Activated T-cell treated with anti-CD3 and anti-CD28 coated beads, Interleukin-2, amount 50 U/mL, for 72 hours (primary cell): ENCODE results near the gene CACNA2D3. TPM values are rescaled to one million over a fixed set of nuclear protein-coding genes. Genes with fewer than 3 reads are reported as not detected.
"Not testable (repeated sequence)": the region's sequence is repeated elsewhere in the genome, so short reads cannot be mapped to it uniquely, and the experiment has no call there.

Experiments used
- ATAC-seq, 2 donors: fragments of 150-1000 bp; cut with Tn5 transposase; replicated peaks in 1 of 2; 2 replicates each; pipeline ENCODE4 v1.10.0; 2021; ENCODE audit warnings: moderate library complexity in 2 of 2, mild to moderate bottlenecking in 1 of 2
- DNase-seq, 2 donors: peaks; one replicate each; pipeline ENCODE4 v3.0.0; 2021 to 2022; ENCODE audit warnings: mixed read lengths in 1 of 2
- H3K27ac Mint-ChIP-seq: one replicate; pipeline ENCODE4 v1.8.0; 2022; ENCODE audit warnings: mild to moderate bottlenecking, moderate library complexity, mixed read lengths
- H3K27me3 Mint-ChIP-seq: one replicate; pipeline ENCODE4 v1.8.0; 2022; ENCODE audit warnings: low read depth, mixed read lengths
- H3K36me3 Mint-ChIP-seq, 2 donors: one replicate each; pipeline ENCODE4 v1.8.0; 2022; ENCODE audit warnings: mixed read lengths in 2 of 2, mild to moderate bottlenecking in 1 of 2; ENCODE audit not compliant: insufficient read depth in 2 of 2
- H3K4me1 Mint-ChIP-seq: one replicate; pipeline ENCODE4 v1.8.0; 2022; ENCODE audit warnings: low read depth, mixed read lengths
- H3K4me3 Mint-ChIP-seq, 2 donors: one replicate each; pipeline ENCODE4 v1.8.0; 2022; ENCODE audit warnings: mild to moderate bottlenecking in 2 of 2, mixed read lengths in 2 of 2, moderate library complexity in 2 of 2
- H3K9me3 Mint-ChIP-seq, 2 donors: one replicate each; pipeline ENCODE4 v1.8.0; 2022; ENCODE audit warnings: mixed read lengths in 2 of 2
- total RNA-seq, 2 donors: library from RNA; stranded (reverse); gene quantifications; one replicate each; pipeline ENCODE4 v1.2.3, GENCODE V29; 2022

The CACNA2D3 gene
- total RNA-seq, 2 donors from 2014 or later: not detected

DNA sequence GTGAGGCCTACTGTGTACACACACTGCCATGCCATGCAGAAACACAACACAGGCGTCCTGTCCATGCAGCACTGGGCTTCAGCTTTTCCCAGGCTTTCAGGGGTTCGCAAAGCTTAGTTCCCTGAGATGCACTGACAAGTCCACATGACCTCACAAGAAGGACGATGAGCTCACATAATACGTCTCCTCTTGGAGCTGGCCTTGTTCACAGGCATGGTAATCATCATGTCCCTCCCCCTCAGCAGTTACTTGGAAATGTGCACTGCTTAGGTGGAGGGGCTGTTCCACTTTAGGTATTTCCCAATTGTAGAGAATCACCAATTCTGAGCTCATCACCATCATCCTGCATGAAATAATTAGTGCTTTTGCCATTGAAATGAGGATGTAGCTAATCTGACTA, 496.7 kb downstream of the CACNA2D3 start:
- no peak for DNase-seq
- no peaks in the 10 kb centered on the region for H3K27me3 Mint-ChIP-seq
- no peak overlapping the region for H3K4me3 Mint-ChIP-seq
- H3K4me1 Mint-ChIP-seq: no peaks in the 10 kb centered on the region
- peaks cover 3 to 5% of the 10 kb centered on the region in 2 donors for H3K9me3 Mint-ChIP-seq
- ATAC-seq: no peak
- H3K36me3 Mint-ChIP-seq: peaks cover 0 to 2% of the 10 kb centered on the region in 2 donors
- no peak overlapping the region for H3K27ac Mint-ChIP-seq

DNA sequence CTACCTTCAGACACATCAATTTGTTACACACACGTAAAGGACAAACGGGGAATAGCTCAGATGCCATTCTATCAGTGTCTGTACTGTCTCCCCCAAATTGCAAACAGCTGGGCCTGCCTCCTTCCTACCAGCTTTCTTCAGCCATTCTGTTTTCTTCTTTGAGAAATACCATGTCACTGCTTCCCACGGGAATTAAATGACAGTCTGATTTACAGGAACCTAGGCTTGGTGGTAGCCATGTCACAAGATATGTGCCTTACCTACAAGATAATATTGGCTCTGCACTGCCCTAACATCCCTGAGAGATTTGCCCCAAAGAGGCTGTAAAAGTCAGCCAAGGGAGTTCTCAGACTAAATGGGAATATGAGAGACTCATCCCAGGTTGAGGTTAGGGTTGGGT, 497.2 kb downstream of the CACNA2D3 start:
- Mint-ChIP-seq H3K9me3 (peaks cover 2% of the 10 kb centered on the region in 2 donors), H3K27me3 (no peaks in the 10 kb centered on the region)
- ATAC-seq: no peak

DNA sequence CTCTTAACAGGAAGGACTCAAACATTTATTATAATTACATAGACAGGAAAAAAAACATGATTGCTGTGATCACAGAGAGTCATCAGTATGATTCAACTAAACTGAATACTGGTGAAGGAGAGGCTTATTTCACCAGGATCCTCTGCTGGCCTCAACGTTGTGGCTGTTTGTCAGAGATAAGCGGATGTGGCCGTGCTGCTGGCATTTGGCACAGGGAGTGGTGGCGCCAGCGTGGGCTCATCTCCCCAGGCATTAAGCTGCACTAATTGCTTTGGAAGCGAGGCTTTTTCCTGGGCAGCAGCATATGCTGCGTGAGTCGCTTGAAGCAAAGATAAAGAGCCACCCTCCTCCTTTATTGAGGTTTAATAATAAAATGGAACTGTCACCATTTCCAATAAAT, 498.8 kb downstream of the CACNA2D3 start:
- H3K36me3 Mint-ChIP-seq: peaks cover 0 to 2% of the 10 kb centered on the region in 2 donors
- no peak for DNase-seq
- H3K4me1 Mint-ChIP-seq: no peaks in the 10 kb centered on the region
- no peak for ATAC-seq
- H3K9me3 Mint-ChIP-seq: peaks cover 0 to 2% of the 10 kb centered on the region in 2 donors
- no peak overlapping the region for H3K4me3 Mint-ChIP-seq
- no peaks in the 10 kb centered on the region for H3K27me3 Mint-ChIP-seq
- no peak overlapping the region for H3K27ac Mint-ChIP-seq

More for the DNA sequence above, 497.2 kb downstream of the CACNA2D3 start:
- Mint-ChIP-seq H3K27ac (no peak overlapping the region), H3K4me1 (no peaks in the 10 kb centered on the region), H3K36me3 (peaks cover 0 to 2% of the 10 kb centered on the region in 2 donors), H3K4me3 (no peak overlapping the region)
- DNase-seq: no peak

DNA sequence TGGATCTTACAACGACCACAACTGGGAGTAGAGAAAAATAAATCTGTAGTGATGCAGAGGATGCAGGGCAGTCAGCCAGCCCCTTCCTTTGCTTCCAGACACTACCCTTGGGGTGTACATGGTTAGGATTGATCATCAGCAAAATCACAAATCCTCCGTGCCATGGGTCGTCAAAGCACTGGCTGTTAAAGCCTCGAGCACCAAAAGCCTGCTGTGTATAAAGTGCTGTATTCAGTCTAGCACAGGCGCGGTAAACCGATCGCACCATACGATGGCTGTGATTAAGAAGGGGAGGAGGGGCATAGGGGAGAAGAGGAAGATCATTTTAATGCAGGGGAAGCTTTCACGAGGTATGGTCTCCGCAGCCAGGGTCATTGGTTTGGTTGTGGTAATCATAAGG, 500.3 kb downstream of the CACNA2D3 start:
- Mint-ChIP-seq H3K4me3 (no peak overlapping the region), H3K27ac (no peak overlapping the region), H3K9me3 (peaks cover 0 to 2% of the 10 kb centered on the region in 2 donors), H3K36me3 (peaks cover 0 to 2% of the 10 kb centered on the region in 2 donors), H3K27me3 (no peaks in the 10 kb centered on the region), H3K4me1 (no peaks in the 10 kb centered on the region)
- ATAC-seq (no peak), DNase-seq (no peak)

DNA sequence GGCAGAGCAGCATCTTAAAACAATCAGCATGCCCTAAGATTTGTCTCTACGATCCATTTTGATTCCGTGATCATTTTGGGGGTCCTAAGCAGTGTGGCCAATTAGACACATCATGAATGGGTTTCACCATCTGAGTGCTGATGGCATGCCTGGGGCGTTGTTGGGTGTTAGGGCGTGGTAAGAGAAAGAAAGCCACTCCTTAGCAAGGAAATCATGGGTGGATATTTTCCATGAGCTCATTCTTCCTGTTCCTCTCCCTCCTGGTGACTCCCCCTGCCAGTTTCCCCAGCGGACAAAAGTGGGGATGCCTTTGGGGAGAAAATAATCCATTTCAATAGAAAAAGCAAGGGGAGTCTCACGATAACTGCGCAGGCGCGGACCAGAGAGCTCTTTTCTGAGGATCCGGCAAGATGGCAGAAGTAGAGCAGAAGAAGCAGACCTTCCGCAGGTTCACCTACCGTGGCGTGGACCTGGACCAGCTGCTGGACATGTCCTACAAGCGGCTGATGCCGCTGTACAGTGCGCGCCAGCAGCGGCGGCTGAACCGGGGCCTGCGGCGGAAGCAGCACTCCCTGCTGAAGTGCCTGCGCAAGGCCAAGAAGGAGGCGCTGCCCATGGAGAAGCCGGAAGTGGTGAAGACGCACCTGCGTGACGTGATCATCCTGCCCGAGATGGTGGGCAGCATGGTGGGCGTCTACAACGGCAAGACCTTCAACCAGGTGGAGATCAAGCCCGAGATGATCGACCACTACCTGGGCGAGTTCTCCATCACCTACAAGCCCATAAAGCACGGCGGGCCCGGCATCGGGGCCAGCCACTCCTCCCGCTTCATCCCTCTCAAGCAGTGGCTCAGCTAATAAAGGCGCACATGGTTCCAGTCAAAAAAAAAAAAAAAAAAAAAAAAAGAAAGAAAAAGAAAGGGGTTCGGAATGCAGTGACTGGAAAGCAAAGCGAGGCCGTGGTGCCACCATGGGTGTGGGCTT, 503.7 kb downstream of the CACNA2D3 start:
- no peak overlapping the region for H3K27ac Mint-ChIP-seq
- no peaks in the 10 kb centered on the region for H3K4me1 Mint-ChIP-seq
- no peak for DNase-seq
- peaks cover 2 to 3% of the 10 kb centered on the region in 2 donors for H3K9me3 Mint-ChIP-seq
- no peaks in the 10 kb centered on the region for H3K27me3 Mint-ChIP-seq
- H3K36me3 Mint-ChIP-seq: peaks cover 0 to 2% of the 10 kb centered on the region in 2 donors
- H3K4me3 Mint-ChIP-seq: no peak overlapping the region
- no peak for ATAC-seq

DNA sequence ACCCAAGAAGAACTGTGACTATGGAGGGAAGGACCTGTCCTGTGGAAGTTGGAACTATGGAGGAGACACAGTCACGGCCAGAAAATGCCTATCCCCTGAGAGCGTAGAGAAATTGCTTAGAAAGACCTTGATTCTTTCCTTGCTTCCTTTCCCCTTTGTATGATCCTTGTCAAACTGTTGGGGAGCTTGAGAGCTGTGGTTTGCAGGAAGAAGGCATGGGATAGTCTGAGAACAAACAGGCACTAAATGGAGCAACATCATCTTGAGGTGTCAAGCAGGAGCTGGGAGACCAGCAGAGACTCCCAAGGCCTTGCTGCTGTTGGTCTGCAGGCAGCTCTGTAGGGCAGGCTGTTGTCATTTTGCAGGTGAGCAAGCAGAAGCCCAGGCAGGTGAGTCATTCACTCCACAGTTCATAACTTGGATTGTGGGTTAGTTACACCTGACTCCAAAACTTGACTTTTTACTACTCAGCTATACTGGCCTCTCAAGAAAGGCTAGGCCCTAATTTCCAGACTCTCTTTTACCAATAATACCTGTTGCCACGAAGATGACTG, 506.6 kb downstream of the CACNA2D3 start:
- no peak for ATAC-seq
- Mint-ChIP-seq H3K4me1 (no peaks in the 10 kb centered on the region), H3K36me3 (no peaks in the 10 kb centered on the region), H3K4me3 (no peak overlapping the region), H3K27ac (no peak overlapping the region), H3K27me3 (no peaks in the 10 kb centered on the region), H3K9me3 (peaks cover 0 to 3% of the 10 kb centered on the region in 2 donors)
- DNase-seq: no peak

DNA sequence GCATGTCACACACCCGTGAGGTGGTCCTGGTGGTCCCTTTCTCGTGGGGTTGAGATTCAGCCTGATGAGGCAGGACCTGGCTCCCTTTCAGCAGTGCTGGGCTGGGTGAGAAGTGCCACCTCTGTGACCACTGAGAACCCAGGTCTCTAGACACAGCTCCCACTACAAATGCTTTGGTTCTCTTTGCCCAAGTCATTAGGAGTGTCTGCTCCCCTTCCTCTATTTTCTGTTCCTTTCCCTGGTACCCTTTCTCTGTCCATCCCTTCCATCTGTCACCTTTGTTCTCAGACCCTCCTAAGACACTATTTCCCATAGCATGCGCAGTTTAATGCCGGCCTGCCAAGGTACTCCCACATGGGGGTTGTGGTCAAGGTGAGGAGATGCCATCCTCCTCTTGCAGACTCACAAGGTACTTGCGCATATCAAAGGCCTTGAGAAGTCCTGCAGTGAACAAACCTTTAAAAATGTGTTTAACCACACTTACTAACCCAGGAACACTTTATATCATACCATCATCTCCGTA, 507.8 kb downstream of the CACNA2D3 start:
- no peak overlapping the region for H3K27ac Mint-ChIP-seq
- ATAC-seq (no peak), DNase-seq (no peak)
- H3K4me3 Mint-ChIP-seq: no peak overlapping the region
- H3K9me3 Mint-ChIP-seq: peaks cover 0 to 3% of the 10 kb centered on the region in 2 donors
- no peaks in the 10 kb centered on the region for H3K36me3 Mint-ChIP-seq
- no peaks in the 10 kb centered on the region for H3K27me3 Mint-ChIP-seq
- H3K4me1 Mint-ChIP-seq: no peaks in the 10 kb centered on the region

DNA sequence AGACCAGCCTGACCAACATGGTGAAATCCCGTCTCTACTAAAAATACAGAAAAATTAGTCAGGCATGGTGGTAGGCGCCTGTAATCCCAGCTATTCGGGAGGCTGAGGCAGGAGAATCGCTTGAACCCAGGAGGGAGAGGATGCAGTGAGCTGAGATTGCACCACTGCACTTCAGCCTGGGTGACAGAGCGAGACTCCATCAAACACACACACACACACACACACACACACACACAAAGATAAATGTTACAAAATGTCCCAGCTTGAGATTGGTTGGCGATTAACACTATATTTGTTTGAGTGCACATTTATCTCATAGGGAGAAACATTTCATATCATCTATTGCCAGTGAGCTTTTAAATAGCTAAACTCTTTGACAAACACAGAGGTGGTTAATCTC, 508.6 kb downstream of the CACNA2D3 start:
- not testable (repeated sequence) for H3K4me3 Mint-ChIP-seq, H3K27me3 Mint-ChIP-seq, H3K9me3 Mint-ChIP-seq, H3K4me1 Mint-ChIP-seq, H3K27ac Mint-ChIP-seq, ATAC-seq, DNase-seq, H3K36me3 Mint-ChIP-seq

DNA sequence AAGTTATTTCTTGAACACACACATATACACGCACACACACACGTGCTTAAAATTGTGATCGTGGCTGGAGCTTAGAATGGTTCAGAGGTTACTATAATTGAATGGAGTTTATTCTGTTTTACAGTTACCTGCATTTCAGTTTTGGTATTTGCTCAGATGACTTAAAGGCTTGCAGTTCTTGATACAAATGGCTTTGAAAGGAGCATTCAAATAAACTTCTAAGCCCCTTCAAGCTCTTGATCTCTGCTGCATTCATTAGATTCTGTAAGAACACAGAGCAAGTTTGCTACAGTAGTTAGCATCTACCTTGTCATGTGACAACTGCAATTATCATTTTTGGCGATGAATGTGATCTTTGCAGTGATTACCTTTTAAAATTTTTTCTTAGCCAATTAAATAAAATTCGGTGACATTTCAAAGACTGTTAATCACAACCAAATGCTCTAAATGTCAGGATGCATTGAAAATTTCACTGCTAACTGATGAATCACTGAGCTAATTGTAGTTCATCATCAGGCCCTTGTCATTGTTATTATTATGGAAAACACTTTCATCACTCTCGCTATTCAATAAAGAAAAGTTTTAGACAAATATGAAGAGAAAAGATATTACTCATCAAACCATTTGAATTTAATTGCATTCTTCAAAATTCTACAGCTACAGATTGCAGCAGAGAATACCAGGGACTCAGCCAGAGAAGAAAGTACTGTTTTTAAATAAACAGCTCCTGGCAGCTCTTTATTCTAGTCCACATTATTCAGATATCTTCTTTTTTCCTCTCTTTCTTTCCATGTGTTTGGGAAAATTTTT, 509.4 kb downstream of the CACNA2D3 start:
- Mint-ChIP-seq H3K27me3 (no peaks in the 10 kb centered on the region), H3K4me1 (no peaks in the 10 kb centered on the region), H3K36me3 (no peaks in the 10 kb centered on the region), H3K27ac (no peak overlapping the region), H3K4me3 (no peak overlapping the region), H3K9me3 (peaks cover 0 to 3% of the 10 kb centered on the region in 2 donors)
- ATAC-seq (no peak), DNase-seq (no peak)

DNA sequence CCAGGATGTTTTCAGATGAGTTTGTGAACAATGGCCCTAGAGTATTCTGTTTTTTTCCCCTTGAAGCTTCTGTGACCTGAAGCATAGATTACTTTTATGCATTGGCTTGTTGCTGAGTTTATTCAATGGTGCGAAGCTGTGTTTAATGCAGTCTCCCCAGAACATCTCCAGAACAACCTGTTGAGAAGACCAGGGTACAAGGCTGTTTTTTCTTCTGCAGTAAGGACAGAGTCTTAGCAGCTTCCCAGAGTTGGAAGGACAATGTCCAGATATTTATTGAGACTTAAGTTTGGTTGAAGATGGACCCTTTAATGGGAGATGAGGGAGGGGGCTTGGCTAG, 509.9 kb downstream of the CACNA2D3 start:
- Mint-ChIP-seq H3K36me3 (no peaks in the 10 kb centered on the region), H3K9me3 (peaks cover 0 to 3% of the 10 kb centered on the region in 2 donors), H3K4me1 (no peaks in the 10 kb centered on the region), H3K4me3 (no peak overlapping the region), H3K27me3 (no peaks in the 10 kb centered on the region), H3K27ac (no peak overlapping the region)
- DNase-seq (no peak), ATAC-seq (no peak)

DNA sequence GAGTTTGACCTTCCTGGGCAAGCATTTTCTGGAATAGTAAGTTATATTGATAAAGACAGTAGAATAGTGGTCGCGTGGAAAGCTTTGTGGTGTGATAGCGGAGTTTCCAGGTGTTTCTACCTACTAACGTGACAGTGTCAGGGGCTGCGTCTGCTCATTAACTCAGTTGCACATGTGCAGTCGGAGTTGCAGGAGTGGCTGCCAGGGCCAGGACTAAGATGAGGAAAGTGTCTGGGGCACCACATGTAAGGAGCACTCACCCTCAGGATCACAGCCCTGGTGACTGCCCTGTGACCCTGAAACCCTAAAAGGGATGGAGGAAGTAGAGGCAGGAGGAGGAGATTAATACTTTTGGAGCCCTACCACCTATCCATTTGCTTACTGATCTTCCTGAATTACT, 510.5 kb downstream of the CACNA2D3 start:
- H3K4me3 Mint-ChIP-seq: no peak overlapping the region
- no peaks in the 10 kb centered on the region for H3K27me3 Mint-ChIP-seq
- H3K9me3 Mint-ChIP-seq: peaks cover 0 to 3% of the 10 kb centered on the region in 2 donors
- no peaks in the 10 kb centered on the region for H3K36me3 Mint-ChIP-seq
- ATAC-seq (no peak), DNase-seq (no peak)
- H3K27ac Mint-ChIP-seq: no peak overlapping the region
- no peaks in the 10 kb centered on the region for H3K4me1 Mint-ChIP-seq

DNA sequence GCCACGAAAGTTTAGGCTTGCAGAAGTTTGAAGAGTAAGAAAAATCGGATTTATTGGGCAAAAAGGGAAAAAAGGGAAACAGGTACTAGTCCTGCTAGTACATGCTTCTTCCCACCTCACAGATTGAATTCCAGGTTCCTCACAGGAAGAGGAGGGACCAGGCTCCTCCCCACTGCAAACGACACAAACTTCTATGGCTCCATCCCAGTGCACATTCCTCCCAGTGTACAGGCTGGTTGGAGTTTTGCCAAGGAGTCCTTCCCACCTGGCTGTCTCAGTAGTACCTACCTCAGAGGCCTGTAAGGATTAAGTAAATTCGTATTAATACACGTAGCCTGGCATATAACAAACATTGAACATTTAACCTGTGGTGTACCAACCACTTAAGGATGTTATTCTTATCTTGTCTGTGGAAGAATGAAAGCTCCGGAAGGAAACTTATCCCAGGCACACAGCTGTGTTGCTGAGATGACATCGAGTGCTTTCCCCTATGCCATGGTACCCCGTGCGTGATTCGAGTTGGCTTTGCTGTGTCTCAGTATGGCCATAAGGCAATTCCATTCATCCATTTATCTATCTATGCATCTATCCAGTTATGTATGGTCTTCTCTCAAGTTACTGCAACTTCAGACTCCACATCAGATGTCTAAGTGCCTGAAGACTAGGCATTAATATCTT, 511.2 kb downstream of the CACNA2D3 start:
- DNase-seq: no peak

More for the DNA sequence above, 511.2 kb downstream of the CACNA2D3 start:
- Mint-ChIP-seq H3K4me1 (no peaks in the 10 kb centered on the region), H3K4me3 (no peak overlapping the region), H3K36me3 (peaks cover 0 to 1% of the 10 kb centered on the region in 2 donors), H3K9me3 (peaks cover 0 to under 1% of the 10 kb centered on the region in 2 donors), H3K27ac (no peak overlapping the region), H3K27me3 (no peaks in the 10 kb centered on the region)
- ATAC-seq: no peak
